Parathyroid adenoma (tissue), 2 donors: ENCODE results near the gene TM4SF4.

Experiments used
- H2AFZ ChIP-seq: fragments of 300-600 bp; sonication (generic); one replicate; pipeline ENCODE4 v1.7.0; 2017; ENCODE audit warnings: antibody characterized with exemption, mild to moderate bottlenecking
- H3K27ac ChIP-seq: fragments of 300-600 bp; sonication (generic); one replicate; pipeline ENCODE4 v1.7.0; 2017
- H3K27me3 ChIP-seq: fragments of 300-600 bp; sonication (generic); one replicate; pipeline ENCODE4 v1.7.0; 2017; ENCODE audit warnings: low read length; ENCODE audit not compliant: control insufficient read depth, insufficient read depth
- H3K36me3 ChIP-seq: fragments of 300-600 bp; sonication (generic); one replicate; pipeline ENCODE4 v1.7.0; 2017; ENCODE audit warnings: low read length; ENCODE audit not compliant: control insufficient read depth, insufficient read depth
- H3K4me1 ChIP-seq: fragments of 300-600 bp; sonication (generic); one replicate; pipeline ENCODE4 v1.7.0; 2017; ENCODE audit warnings: control low read depth
- H3K4me2 ChIP-seq: fragments of 300-600 bp; sonication (generic); one replicate; pipeline ENCODE4 v1.7.0; 2017; ENCODE audit warnings: low read length
- H3K4me3 ChIP-seq: fragments of 300-600 bp; sonication (generic); one replicate; pipeline ENCODE4 v1.7.0; 2017; ENCODE audit warnings: low read depth, low read length
- H3K79me2 ChIP-seq: fragments of 300-600 bp; sonication (generic); one replicate; pipeline ENCODE4 v1.7.0; 2017; ENCODE audit warnings: control low read depth
- H3K9ac ChIP-seq: fragments of 300-600 bp; sonication (generic); one replicate; pipeline ENCODE4 v1.7.0; 2017; ENCODE audit warnings: mild to moderate bottlenecking
- H3K9me3 ChIP-seq: fragments of 300-600 bp; sonication (generic); one replicate; pipeline ENCODE4 v1.7.0; 2017; ENCODE audit warnings: low read length; ENCODE audit not compliant: control insufficient read depth
- CTCF ChIP-seq: fragments of 300-600 bp; sonication (generic); IDR thresholded peaks from one replicate; pipeline ENCODE4 v1.7.0; 2017; ENCODE audit warnings: antibody characterized with exemption, mild to moderate bottlenecking
- donor health status: primary hyperparathyroidism.

Gene TM4SF4

GRCh38 chr3:149493315-149494021 is 19.0 kb downstream of the TM4SF4 start:
- H2AFZ ChIP-seq: no peak overlapping the region
- no peak overlapping the region for H3K9ac ChIP-seq
- no peak overlapping the region for H3K4me3 ChIP-seq
- H3K36me3 ChIP-seq: no peaks in the 10 kb centered on the region
- H3K4me1 ChIP-seq: no peaks in the 10 kb centered on the region
- H3K4me2 ChIP-seq: no peak overlapping the region
- H3K27ac ChIP-seq: no peak overlapping the region
- H3K27me3 ChIP-seq: no peaks in the 10 kb centered on the region
- H3K79me2 ChIP-seq: no peaks in the 10 kb centered on the region
- H3K9me3 ChIP-seq: no peaks in the 10 kb centered on the region
- no peak for TF ChIP-seq CTCF

DNA sequence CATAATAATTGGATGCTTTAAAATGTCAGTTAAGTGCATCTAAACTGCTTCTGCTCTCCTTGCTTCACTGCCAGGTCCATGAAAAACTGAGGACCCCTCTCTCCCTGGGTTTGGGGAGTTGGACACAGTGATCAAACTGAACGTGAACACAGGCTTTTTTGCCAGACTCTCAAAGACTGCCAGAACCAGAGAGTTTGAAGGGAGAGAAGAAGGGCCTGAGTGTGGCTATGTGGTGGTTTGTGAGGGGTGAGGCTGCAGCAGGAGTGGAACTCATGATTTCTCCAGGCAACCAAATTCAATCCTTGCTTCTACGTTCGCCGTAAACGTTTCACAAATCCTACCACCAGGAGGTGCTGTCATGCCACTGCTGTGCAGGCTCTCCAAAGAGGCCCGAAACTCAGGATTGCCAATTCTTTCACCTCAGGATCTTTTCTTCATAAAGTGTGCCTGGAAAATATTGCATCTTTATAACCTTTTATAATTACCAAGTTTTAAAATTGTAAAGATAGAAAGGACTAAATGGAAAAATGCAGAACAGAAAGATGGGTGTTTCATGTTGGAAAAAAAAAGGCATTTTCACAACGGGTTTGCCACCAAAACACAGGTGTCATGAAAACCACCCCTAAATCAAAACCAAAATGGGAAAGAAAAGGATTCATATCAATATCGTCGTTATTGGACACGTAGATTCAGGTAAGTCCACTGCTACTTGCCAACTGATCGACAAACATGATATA is 19.7 kb downstream of the TM4SF4 start:
- TF ChIP-seq CTCF: peak; percentile 73
- no peak overlapping the region for H3K4me3 ChIP-seq
- H2AFZ ChIP-seq: peak overlapping the region; percentile 30
- no peaks in the 10 kb centered on the region for H3K36me3 ChIP-seq
- H3K27me3 ChIP-seq: no peaks in the 10 kb centered on the region
- H3K9ac ChIP-seq: no peak overlapping the region
- H3K79me2 ChIP-seq: no peaks in the 10 kb centered on the region
- no peaks in the 10 kb centered on the region for H3K4me1 ChIP-seq
- H3K27ac ChIP-seq: no peak overlapping the region
- H3K9me3 ChIP-seq: no peaks in the 10 kb centered on the region
- no peak overlapping the region for H3K4me2 ChIP-seq

DNA sequence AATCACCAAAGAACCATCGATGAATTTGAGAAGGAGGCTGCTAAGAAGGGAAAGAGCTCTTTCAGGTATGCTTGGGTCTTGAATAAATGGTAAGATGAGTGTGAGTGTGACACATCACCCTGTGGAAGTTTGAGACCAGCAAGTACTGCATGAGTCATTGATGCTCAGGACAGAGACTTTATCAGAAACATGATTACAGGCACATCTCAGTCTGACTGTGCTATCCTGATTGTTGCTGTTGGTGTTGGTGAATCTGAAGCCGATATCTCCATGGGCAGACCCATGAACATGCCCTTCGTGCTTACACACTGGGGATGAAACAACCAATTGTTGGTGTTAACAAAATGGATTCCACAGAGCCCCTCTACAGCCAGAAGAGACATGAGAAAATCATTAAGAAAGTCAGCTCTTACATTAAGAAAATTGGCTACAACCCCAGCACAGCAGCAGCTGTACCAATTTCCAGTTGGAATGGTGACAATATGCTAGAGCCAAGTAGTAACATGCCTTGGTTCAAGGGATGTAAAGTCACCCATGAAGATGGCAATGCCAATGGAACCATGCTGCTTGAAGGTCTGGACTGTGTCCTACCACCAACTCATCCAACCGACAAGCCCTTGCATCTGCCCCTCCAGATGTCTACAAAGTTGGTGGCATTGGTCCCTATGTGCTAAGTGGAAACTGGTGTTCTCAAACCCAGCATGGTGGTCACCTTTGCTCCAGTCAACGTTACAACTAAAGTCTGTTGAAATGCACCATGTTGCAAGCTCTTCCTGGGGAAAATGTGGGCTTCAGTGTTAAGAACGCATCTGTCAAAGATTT is 20.5 kb downstream of the TM4SF4 start:
- Histone ChIP-seq H3K79me2 (no peaks in the 10 kb centered on the region), H2AFZ (no peak overlapping the region), H3K36me3 (no peaks in the 10 kb centered on the region), H3K27ac (no peak overlapping the region), H3K9ac (no peak overlapping the region), H3K4me3 (no peak overlapping the region), H3K27me3 (no peaks in the 10 kb centered on the region), H3K4me2 (no peak overlapping the region), H3K4me1 (no peaks in the 10 kb centered on the region), H3K9me3 (no peaks in the 10 kb centered on the region)
- TF ChIP-seq CTCF: no peak

- H3K9ac ChIP-seq: no peak overlapping the region
- H3K27ac ChIP-seq: no peak overlapping the region
- no peaks in the 10 kb centered on the region for H3K9me3 ChIP-seq
- no peak for TF ChIP-seq CTCF
- no peak overlapping the region for H2AFZ ChIP-seq
- H3K27me3 ChIP-seq: no peaks in the 10 kb centered on the region
- H3K4me1 ChIP-seq: no peaks in the 10 kb centered on the region
- H3K79me2 ChIP-seq: no peaks in the 10 kb centered on the region
- no peaks in the 10 kb centered on the region for H3K36me3 ChIP-seq
- no peak overlapping the region for H3K4me2 ChIP-seq
- no peak overlapping the region for H3K4me3 ChIP-seq
These were observed 21.2 kb downstream of the TM4SF4 start for GRCh38 chr3:149495581-149496125.
